Epithelial cell of proximal tubule (primary cell): ENCODE results near the gene PCSK7. TPM values are rescaled to one million over a fixed set of nuclear protein-coding genes. Genes with fewer than 3 reads are reported as not detected.

Experiments used
- DNase-seq: peaks from one replicate; pipeline ENCODE4 v3.0.0-alpha.2; 2011; ENCODE audit warnings: low read depth
- H3K4me3 ChIP-seq: 2 replicates; pipeline ENCODE4 v1.5.1; 2011; ENCODE audit warnings: low read depth, mild to moderate bottlenecking, low read length
- total RNA-seq: library from RNA; depleted of rRNA; stranded (reverse); fragments of >200 nt; gene quantifications from 2 replicates; pipeline ENCODE4 v1.2.3, GENCODE V29; 2015
- TF ChIP-seq, protein P1 (sequence below): conservative IDR thresholded peaks from 2 replicates; pipeline ENCODE4 v1.5.1; 2012; ENCODE audit warnings: low read depth, mild to moderate bottlenecking, low read length

The PCSK7 gene
- total RNA-seq, 1 donor from 2014 or later: 19.6 TPM

- TF ChIP-seq, protein P1, sequence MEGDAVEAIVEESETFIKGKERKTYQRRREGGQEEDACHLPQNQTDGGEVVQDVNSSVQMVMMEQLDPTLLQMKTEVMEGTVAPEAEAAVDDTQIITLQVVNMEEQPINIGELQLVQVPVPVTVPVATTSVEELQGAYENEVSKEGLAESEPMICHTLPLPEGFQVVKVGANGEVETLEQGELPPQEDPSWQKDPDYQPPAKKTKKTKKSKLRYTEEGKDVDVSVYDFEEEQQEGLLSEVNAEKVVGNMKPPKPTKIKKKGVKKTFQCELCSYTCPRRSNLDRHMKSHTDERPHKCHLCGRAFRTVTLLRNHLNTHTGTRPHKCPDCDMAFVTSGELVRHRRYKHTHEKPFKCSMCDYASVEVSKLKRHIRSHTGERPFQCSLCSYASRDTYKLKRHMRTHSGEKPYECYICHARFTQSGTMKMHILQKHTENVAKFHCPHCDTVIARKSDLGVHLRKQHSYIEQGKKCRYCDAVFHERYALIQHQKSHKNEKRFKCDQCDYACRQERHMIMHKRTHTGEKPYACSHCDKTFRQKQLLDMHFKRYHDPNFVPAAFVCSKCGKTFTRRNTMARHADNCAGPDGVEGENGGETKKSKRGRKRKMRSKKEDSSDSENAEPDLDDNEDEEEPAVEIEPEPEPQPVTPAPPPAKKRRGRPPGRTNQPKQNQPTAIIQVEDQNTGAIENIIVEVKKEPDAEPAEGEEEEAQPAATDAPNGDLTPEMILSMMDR: no peak
- DNase-seq: no peak
- H3K4me3 ChIP-seq: no peak overlapping the region
Observed at GRCh38 chr11:117203069-117203407, 28.8 kb downstream of the PCSK7 start.

GRCh38 chr11:117202386-117203068, 29.3 kb downstream of the PCSK7 start:
- no peak for DNase-seq
- TF ChIP-seq, protein P1: no peak
- no peak overlapping the region for H3K4me3 ChIP-seq

DNA sequence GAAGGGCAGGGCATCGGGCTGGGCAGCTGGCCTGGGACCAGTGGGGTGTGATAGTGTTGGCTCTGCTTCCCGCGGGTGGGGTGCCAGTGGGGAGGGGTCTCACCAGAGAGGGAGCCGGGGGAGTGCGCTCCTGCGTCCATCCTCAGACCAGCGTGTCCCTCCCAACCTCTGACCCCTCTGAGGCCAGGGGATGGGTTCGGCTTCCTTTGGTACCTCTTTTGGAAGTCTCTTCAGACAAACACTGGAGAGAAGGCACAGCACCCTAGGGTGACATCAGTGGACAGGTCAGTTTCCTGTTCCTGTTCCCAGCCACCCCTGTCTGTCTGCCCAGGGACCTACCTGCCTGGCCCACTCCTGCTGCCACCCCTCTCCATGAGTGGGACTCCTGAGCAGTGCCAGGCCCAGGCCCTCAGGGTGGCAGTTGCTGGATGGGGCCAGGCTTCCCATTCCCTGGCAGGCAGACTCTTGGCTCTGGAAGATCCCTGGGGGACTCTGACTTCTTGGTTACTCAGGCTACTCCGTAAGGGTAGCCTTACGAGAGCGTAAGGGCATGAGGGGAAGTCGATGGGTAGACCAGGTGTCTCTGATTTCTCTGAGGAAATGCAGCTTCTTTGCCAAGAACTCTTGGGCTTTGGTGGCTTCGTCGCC, 30.1 kb downstream of the PCSK7 start:
- no peak for DNase-seq
- no peak overlapping the region for H3K4me3 ChIP-seq
- TF ChIP-seq, protein P1: no peak

DNA sequence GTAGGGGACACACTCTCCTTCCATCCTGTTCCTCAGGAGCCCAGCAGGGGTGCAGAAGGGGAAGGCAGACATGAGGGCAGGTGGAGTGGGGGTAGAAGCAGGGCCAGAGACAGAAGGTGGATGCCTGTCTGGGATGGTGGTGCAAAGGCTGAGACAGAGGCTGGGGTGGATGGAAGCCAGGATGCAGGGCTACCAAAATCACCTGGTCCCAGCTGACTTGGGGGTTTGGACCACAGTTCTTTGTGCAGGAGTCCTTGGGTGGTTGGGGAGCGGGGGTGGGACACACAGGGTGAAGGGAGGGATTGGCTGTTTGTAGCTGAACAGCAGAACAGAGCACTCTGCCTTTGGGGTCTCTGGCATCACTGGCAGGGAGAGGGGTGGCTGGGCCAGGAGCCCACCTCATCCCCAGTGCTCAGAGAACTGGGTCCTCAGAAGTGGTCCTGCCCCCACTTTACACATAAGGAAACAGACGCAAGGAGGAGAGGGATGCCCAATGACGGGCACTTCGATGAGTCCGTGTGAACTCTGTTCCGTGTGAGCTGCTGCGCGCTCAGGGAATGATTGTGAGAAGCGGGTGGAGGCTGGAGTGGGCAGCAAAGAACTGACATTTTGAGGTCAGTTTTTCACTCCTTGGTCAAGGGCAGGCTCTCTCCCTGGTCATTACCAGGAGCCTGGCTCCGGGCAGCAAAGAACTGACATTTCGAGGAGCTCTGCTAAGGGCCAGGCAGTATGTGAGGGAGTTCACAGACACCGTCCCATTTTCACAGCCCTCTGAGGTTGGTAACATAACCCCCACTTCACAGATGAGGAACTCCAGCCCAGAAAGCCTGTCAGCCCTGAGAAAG, 30.8 kb downstream of the PCSK7 start:
- TF ChIP-seq, protein P1: no peak
- no peak for DNase-seq
- H3K4me3 ChIP-seq: no peak overlapping the region

- TF ChIP-seq, protein P1: no peak
- no peak for DNase-seq
- no peak overlapping the region for H3K4me3 ChIP-seq
Observed at GRCh38 chr11:117199916-117200812, 31.7 kb downstream of the PCSK7 start.
